Hepatocyte (in vitro differentiated cells): ENCODE measurements around the gene PDZRN4. TPM values are rescaled to one million over a fixed set of nuclear protein-coding genes. Genes with fewer than 3 reads are reported as not detected.
A peak's percentile ranks its signal among the peaks of the same experiment; 100 is the strongest.

Source experiments
- DNase-seq: peaks from one replicate; pipeline ENCODE4 v3.0.0-alpha.2; 2016; ENCODE audit warnings: low spot score
- H2AFZ ChIP-seq: fragments of 200-600 bp; sonication (generic); 2 replicates; pipeline ENCODE4 v1.6.0; 2016; ENCODE audit warnings: antibody characterized with exemption, mild to moderate bottlenecking
- H3K27ac ChIP-seq: fragments of 200-600 bp; sonication (generic); 2 replicates; pipeline ENCODE4 v1.5.1; 2016; ENCODE audit warnings: mild to moderate bottlenecking
- H3K27me3 ChIP-seq: fragments of 200-600 bp; sonication (generic); 2 replicates; pipeline ENCODE4 v1.6.1; 2016
- H3K36me3 ChIP-seq: fragments of 200-600 bp; sonication (generic); replicated peaks from 2 replicates; pipeline ENCODE4 v1.5.1; 2016; ENCODE audit warnings: low read depth; ENCODE audit not compliant: insufficient read depth
- H3K4me1 ChIP-seq: fragments of 200-600 bp; sonication (generic); 2 replicates; pipeline ENCODE4 v1.5.1; 2016; ENCODE audit warnings: mild to moderate bottlenecking, moderate library complexity; ENCODE audit not compliant: insufficient read depth
- H3K4me2 ChIP-seq: fragments of 200-600 bp; sonication (generic); 2 replicates; pipeline ENCODE4 v1.6.0; 2016
- H3K4me3 ChIP-seq: fragments of 200-600 bp; sonication (generic); 2 replicates; pipeline ENCODE4 v1.5.1; 2016; ENCODE audit warnings: mild to moderate bottlenecking
- H3K79me2 ChIP-seq: fragments of 200-600 bp; sonication (generic); 2 replicates; pipeline ENCODE4 v1.6.0; 2017; ENCODE audit warnings: mild to moderate bottlenecking
- H3K9me2 ChIP-seq: fragments of 200-600 bp; sonication (generic); replicated peaks from 2 replicates; pipeline ENCODE4 v1.6.0; 2017; ENCODE audit warnings: mild to moderate bottlenecking; ENCODE audit not compliant: insufficient read depth
- H3K9me3 ChIP-seq: fragments of 200-600 bp; sonication (generic); 2 replicates; pipeline ENCODE4 v1.5.1; 2016; ENCODE audit warnings: low read depth, mild to moderate bottlenecking
- H4K20me1 ChIP-seq: fragments of 200-600 bp; sonication (generic); 2 replicates; pipeline ENCODE4 v1.6.0; 2016; ENCODE audit warnings: mild to moderate bottlenecking; ENCODE audit not compliant: insufficient read depth, poor library complexity, severe bottlenecking
- EZH2 ChIP-seq: fragments of 200-600 bp; sonication (generic); IDR thresholded peaks from 2 replicates; pipeline ENCODE4 v1.6.1; 2016; ENCODE audit warnings: antibody characterized with exemption, mild to moderate bottlenecking, borderline replicate concordance
- EZH2phosphoT487 ChIP-seq: fragments of 200-600 bp; sonication (generic); IDR thresholded peaks from one replicate; pipeline ENCODE4 v1.6.1; 2018; ENCODE audit warnings: antibody characterized with exemption, mild to moderate bottlenecking, low read depth, moderate library complexity; ENCODE audit not compliant: unreplicated experiment, severe bottlenecking
- WGBS: methylation state at CpG from one replicate; pipeline ENCODE4 v1.1.6; 2016; ENCODE audit warnings: low lambda C conversion rate; ENCODE audit errors: missing lambda C conversion rate; 5-methylcytosine and 5-hydroxymethylcytosine counted together
- polyA plus RNA-seq: library from polyadenylated mRNA; unstranded; fragments of >200 nt; fragmentation: Nextera tagmentation; extraction: Ambion mirVana; gene quantifications from 2 replicates; pipeline ENCODE4 v1.2.1, GENCODE V29; 2016
- total RNA-seq: library from RNA; depleted of rRNA; stranded (reverse); fragments of >200 nt; gene quantifications from 2 replicates; pipeline ENCODE4 v1.2.3, GENCODE V29; 2014
- TF ChIP-seq, protein P1 (sequence below): fragments of 200-600 bp; sonication (generic); IDR thresholded peaks from 2 replicates; pipeline ENCODE4 v1.5.1; 2016; ENCODE audit warnings: antibody characterized with exemption, mild to moderate bottlenecking; ENCODE audit not compliant: poor library complexity

The PDZRN4 gene
- total and polyA plus RNA-seq, 2 experiments from 2014 or later: 2.2 to 2.3 TPM

DNA sequence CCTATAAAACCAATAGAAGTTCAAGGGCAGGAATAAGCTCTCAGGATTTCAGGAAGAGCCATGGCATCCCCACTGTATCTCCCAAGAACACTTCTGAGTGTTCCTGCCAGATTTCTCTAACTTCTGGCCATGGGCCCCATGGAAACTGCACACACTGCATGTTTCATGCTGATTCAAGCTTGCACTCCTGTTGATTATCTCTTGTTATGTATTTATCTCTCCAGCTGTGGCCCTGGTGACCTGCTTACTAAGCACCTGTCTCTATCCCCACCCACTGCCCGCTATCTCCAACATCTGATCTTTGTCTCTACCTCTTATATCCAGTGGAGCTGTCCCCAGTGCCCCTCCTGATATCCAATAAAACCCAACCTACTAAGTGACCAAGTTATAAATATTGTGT, 285.3 kb downstream of the PDZRN4 start:
- Histone ChIP-seq H3K79me2 (no peaks in the 10 kb centered on the region), H3K4me2 (no peak overlapping the region), H3K27ac (no peak overlapping the region), H3K36me3 (no peaks in the 10 kb centered on the region), H3K9me3 (no peaks in the 10 kb centered on the region), H3K4me3 (no peak overlapping the region), H3K4me1 (no peaks in the 10 kb centered on the region), H4K20me1 (no peaks in the 10 kb centered on the region), H3K9me2 (no peaks in the 10 kb centered on the region), H3K27me3 (no peaks in the 10 kb centered on the region), H2AFZ (no peak overlapping the region)
- WGBS: 91% methylated on average over 1 of the region's 1 CpG
- TF ChIP-seq EZH2phosphoT487: no peak
- TF ChIP-seq EZH2: no peak
- TF ChIP-seq, protein P1, sequence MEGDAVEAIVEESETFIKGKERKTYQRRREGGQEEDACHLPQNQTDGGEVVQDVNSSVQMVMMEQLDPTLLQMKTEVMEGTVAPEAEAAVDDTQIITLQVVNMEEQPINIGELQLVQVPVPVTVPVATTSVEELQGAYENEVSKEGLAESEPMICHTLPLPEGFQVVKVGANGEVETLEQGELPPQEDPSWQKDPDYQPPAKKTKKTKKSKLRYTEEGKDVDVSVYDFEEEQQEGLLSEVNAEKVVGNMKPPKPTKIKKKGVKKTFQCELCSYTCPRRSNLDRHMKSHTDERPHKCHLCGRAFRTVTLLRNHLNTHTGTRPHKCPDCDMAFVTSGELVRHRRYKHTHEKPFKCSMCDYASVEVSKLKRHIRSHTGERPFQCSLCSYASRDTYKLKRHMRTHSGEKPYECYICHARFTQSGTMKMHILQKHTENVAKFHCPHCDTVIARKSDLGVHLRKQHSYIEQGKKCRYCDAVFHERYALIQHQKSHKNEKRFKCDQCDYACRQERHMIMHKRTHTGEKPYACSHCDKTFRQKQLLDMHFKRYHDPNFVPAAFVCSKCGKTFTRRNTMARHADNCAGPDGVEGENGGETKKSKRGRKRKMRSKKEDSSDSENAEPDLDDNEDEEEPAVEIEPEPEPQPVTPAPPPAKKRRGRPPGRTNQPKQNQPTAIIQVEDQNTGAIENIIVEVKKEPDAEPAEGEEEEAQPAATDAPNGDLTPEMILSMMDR: no peak
- DNase-seq: peak; percentile 5

DNA sequence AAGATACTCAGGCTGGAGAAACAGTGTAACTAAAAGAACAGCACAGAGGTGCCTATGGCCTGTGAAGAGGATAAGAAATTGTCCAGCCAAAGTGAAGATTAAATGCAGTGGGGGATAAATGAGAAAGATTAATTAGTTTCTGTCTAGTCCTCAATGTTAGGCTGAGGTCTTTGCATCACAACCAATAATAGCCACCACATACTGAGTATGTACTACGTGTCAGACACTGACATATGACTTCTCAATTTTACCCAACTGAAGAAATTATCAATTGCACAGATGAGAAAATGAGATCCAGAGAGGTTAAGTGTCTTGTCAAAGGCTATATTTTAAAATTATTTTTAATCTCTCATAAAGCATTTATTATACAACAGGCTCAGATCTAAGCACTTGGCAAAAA, 285.9 kb downstream of the PDZRN4 start:
- Histone ChIP-seq H3K9me3 (no peaks in the 10 kb centered on the region), H4K20me1 (no peaks in the 10 kb centered on the region), H2AFZ (no peak overlapping the region), H3K4me1 (no peaks in the 10 kb centered on the region), H3K79me2 (no peaks in the 10 kb centered on the region), H3K9me2 (no peaks in the 10 kb centered on the region), H3K36me3 (no peaks in the 10 kb centered on the region), H3K4me2 (no peak overlapping the region), H3K27ac (no peak overlapping the region), H3K27me3 (no peaks in the 10 kb centered on the region), H3K4me3 (no peak overlapping the region)
- WGBS: 85% methylated on average over 1 of the region's 1 CpG
- TF ChIP-seq, protein P1: no peak
- TF ChIP-seq EZH2phosphoT487: no peak
- TF ChIP-seq EZH2: no peak
- no peak for DNase-seq

DNA sequence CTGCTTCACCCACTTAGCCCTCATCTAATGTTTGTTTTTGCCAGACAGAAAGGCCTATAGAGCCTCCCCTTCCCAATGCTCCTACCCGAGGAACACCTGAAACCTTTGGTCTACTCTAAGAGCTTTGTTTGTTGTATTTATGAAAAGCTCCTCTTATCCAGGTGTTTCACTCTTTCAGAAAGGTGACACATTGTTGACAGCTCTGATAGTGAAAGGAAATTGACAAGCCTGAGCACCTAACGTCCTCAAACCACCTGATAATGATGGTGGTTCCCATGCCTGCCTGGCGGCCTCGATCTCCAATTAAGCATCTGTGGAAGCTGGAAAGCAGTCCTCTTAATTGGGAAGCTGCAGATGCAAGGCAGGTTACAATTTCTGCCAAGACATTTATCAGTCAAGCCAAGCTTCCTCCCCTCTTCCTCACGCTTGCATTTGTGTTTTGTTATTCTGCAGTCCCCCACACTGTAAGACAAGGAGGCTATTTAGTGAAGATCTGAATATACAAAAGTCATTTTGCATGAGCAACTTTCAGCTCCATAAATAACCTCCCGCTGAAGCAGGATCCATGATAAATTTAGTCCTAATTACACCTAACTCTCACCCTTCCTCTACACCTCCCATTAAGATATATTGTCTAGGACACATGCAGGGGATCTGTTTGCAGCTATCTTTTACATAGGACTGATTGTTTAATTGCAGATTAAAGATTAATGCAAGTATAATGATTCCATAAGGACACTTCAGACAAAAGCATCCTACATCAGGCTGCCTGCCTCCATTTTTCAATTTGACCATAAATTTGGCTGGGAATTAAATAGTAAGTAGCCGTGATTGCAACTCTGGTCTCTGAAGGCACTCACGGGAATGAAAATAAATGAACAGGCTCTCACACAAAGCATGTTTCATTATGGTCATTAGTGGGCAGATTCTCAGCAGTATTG, 288.6 kb downstream of the PDZRN4 start:
- Histone ChIP-seq H3K9me3 (no peaks in the 10 kb centered on the region), H3K4me1 (no peaks in the 10 kb centered on the region), H3K4me2 (no peak overlapping the region), H3K27ac (no peak overlapping the region), H3K4me3 (no peak overlapping the region), H2AFZ (no peak overlapping the region), H3K79me2 (no peaks in the 10 kb centered on the region), H3K27me3 (no peaks in the 10 kb centered on the region), H3K36me3 (no peaks in the 10 kb centered on the region), H4K20me1 (no peaks in the 10 kb centered on the region), H3K9me2 (no peaks in the 10 kb centered on the region)
- no peak for DNase-seq
- TF ChIP-seq, protein P1: no peak
- TF ChIP-seq EZH2phosphoT487 (no peak), EZH2 (no peak)
- 74% methylated on average over 8 of the region's 8 CpGs for WGBS
